ENCODE measurements around the gene NMRK1. TPM values are rescaled to one million over a fixed set of nuclear protein-coding genes. Genes with fewer than 3 reads are reported as not detected.

NMRK1 gene
- total and polyA plus RNA-seq, 2 of the 13 experiments (the other 11 are each of a cell fraction or from before 2014, with no cell fraction given), result 9.1 to 12.9 TPM

DNA sequence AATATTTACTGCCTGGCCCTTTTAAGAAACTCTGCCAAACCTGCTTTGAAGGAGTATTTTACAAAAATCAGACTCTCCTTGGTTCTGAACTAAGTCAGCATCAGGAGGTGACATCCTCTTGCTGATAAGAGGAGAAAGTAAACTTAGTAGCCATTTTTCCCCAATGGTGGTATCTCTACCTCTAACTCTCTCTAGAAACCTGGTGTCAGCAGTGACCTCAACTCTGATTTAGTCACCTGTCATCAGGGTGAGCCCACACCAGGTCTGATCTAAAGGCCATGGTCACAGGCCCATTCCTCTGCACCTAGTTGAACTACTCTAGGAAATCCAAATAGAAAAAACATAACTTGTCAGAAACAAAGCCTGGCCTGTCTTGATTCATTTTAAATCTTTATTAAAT lies 64.1 kb downstream of the NMRK1 start:
- peaks cover 74% of the 10 kb centered on the region for H3K79me2 ChIP-seq (ENCODE audit: insufficient read depth, low read length)
- H3K9me3 ChIP-seq (ENCODE audit: low read length), result no peaks in the 10 kb centered on the region
- H3K4me1 ChIP-seq (ENCODE audit: insufficient read depth, low read length), result peaks cover 40% of the 10 kb centered on the region
- H2AFZ ChIP-seq (ENCODE audit: low read length), result no peak overlapping the region
- H3K27me3 ChIP-seq (ENCODE audit: control insufficient read depth in 1 of 2, insufficient read depth in 2 of 2, low read length in 2 of 2), result no peaks in the 10 kb centered on the region; a peak in 1 of 5 replicates
- H3K27ac ChIP-seq (ENCODE audit: extremely low read length, insufficient read depth, low read length), result no peak overlapping the region
- BruUV-seq (replicated peaks), result no TSS peak
- ATAC-seq (no peak), FAIRE-seq (no peak), DNase-seq (ENCODE audit: low spot score) (no peak)
- TF ChIP-seq, protein P1, sequence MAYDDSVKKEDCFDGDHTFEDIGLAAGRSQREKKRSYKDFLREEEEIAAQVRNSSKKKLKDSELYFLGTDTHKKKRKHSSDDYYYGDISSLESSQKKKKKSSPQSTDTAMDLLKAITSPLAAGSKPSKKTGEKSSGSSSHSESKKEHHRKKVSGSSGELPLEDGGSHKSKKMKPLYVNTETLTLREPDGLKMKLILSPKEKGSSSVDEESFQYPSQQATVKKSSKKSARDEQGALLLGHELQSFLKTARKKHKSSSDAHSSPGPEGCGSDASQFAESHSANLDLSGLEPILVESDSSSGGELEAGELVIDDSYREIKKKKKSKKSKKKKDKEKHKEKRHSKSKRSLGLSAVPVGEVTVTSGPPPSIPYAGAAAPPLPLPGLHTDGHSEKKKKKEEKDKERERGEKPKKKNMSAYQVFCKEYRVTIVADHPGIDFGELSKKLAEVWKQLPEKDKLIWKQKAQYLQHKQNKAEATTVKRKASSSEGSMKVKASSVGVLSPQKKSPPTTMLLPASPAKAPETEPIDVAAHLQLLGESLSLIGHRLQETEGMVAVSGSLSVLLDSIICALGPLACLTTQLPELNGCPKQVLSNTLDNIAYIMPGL (CRISPR knock-in tag; IDR thresholded peaks at IDR 0.05; ENCODE audit: borderline replicate concordance in 1 of 2, low read depth in 1 of 2), result no peak
- TF ChIP-seq ZNF251 (CRISPR knock-in tag; IDR thresholded peaks at IDR 0.05) (no peak), RBM39 (IDR thresholded peaks at IDR 0.05; ENCODE audit: low read depth, low read length, poor library complexity, severe bottlenecking) (no peak), MEF2D (CRISPR knock-in tag; IDR thresholded peaks at IDR 0.05) (no peak)
- TF ChIP-seq, protein P2, sequence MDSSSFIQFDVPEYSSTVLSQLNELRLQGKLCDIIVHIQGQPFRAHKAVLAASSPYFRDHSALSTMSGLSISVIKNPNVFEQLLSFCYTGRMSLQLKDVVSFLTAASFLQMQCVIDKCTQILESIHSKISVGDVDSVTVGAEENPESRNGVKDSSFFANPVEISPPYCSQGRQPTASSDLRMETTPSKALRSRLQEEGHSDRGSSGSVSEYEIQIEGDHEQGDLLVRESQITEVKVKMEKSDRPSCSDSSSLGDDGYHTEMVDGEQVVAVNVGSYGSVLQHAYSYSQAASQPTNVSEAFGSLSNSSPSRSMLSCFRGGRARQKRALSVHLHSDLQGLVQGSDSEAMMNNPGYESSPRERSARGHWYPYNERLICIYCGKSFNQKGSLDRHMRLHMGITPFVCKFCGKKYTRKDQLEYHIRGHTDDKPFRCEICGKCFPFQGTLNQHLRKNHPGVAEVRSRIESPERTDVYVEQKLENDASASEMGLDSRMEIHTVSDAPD (CRISPR knock-in tag; IDR thresholded peaks at IDR 0.05), result no peak
- intact Hi-C loops (cut with micrococcal nuclease; ENCODE audit: unreplicated experiment), result no loop called here
- H3K4me2 ChIP-seq (ENCODE audit: low read depth, low read length), result 0 out of 2 replicates have a peak overlapping the region, but pooled peaks have one; percentile 83
- CTCF ChIA-PET (ENCODE audit: low intra/inter-chr PET ratio, low total read pairs), result no interaction called here
- no peak overlapping the region for H3K9ac ChIP-seq (ENCODE audit: insufficient read depth, low read depth, low read length)
- H3K4me3 ChIP-seq (replicated peaks in 1 of 3; ENCODE audit: insufficient read depth in 1 of 3, low read depth in 2 of 3, low read length in 3 of 3), result no peak overlapping the region
- POLR2A ChIA-PET, result no interaction called here
- H3K36me3 ChIP-seq (replicated peaks in 1 of 2; ENCODE audit: control insufficient read depth in 1 of 2, insufficient read depth in 2 of 2, low read length in 2 of 2), result no peaks in the 10 kb centered on the region; a peak in 2 of 5 replicates
- H4K20me1 ChIP-seq (ENCODE audit: insufficient read depth, low read length), result peaks cover 5% of the 10 kb centered on the region; the same call in 1 of the 2 replicates
- in situ Hi-C loops (cut with HindIII; ENCODE audit: extremely low pct_ligation_motif_present, low pct_unique_long_range_greater_than_20kb), result no loop called here

All from HepG2 (cell line).